ENCODE measurements around the gene C1QTNF7.

Gene C1QTNF7, protein sequence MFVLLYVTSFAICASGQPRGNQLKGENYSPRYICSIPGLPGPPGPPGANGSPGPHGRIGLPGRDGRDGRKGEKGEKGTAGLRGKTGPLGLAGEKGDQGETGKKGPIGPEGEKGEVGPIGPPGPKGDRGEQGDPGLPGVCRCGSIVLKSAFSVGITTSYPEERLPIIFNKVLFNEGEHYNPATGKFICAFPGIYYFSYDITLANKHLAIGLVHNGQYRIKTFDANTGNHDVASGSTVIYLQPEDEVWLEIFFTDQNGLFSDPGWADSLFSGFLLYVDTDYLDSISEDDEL
- 0 reads per million in 2 donors for total RNA-seq

DNA sequence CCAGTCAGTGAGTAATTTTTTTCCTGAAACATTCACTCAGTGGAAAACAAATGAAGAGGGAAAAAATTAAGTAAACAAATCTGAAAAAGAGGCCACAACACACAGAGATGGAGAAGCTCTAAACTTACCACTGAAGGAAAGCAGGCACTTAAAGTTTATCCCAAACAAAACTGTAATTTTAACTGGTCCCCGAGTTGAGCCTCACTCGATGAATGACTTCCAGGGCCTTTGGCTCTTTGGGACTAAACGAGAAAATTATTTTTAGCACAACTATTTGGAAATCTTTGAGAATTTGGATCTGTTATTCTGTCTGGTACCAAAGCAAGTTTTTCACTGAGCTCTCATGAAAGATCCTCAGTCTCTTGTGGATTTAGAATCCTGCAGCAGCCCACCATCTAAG, at the start of gene C1QTNF7:
Gene C1QTNF7, plus strand, starts transcription at position 333 of the 400 bp plus-strand sequence. CDS start 7,711 bp downstream, outside the sequence.
- no peak for DNase-seq

DNA sequence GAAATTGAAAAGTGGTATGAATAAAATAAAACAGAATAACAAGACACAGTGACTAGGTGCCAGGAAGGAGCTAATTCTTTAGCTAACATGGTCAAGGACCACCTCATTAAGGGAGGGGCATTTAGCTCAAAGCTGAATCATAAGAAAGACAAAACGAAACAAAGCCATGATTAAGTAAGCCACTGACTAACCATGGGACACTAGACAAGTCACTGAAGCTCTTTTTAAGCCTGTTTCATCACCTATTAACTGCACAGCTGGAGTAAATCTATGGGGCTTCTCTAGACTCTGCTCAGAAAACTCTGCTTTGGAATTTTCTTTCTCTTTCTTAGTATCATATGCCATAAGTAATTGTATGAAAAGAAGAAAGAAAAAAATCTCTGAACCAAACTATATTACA, 49.8 kb upstream of the C1QTNF7 start:
- DNase-seq = no peak

DNA sequence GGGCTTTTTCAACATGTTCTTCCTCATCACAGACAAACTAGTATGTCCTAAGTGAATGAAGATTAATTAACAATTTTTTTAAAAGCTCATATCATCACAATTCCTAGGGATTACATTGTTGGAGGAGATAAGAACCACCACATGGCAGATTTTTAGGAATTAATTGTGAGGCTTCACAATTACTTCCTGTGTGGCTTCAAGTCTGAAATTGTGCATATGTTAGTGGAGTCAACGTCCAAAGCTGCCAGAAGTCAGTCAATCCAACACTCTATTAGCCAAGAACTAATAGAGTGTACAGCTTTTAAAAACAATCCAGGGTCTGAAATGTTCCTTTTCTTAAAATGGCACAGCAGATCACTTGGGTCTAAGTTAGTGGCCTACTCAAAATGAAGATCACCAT, 49.3 kb upstream of the C1QTNF7 start:
- no peak for DNase-seq

DNA sequence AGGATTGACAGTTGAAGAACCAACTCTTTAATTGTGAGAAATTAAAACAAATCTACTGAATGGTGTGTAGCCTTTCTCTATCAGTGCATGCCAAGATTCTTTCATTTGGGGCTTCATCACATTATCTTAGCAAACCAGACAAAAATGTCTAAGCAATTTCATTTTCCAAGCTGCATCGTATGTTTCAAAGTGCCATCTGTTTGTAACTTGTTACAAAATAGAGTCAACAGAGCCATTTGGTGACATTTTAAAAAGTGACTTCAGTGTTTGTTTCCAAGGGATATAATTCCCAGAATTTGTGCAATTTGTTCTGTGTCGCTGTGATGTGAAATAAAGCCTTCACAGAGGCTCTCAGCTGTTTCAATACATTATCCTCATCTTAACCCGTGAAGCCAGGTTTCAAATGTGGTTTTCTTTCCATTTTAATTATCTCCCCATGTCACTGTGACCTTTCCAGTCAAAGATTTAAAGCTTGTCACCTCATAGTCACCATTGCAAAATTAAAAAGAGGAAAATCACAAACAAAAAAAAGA, 46.0 kb upstream of the C1QTNF7 start:
- no peak for DNase-seq

DNA sequence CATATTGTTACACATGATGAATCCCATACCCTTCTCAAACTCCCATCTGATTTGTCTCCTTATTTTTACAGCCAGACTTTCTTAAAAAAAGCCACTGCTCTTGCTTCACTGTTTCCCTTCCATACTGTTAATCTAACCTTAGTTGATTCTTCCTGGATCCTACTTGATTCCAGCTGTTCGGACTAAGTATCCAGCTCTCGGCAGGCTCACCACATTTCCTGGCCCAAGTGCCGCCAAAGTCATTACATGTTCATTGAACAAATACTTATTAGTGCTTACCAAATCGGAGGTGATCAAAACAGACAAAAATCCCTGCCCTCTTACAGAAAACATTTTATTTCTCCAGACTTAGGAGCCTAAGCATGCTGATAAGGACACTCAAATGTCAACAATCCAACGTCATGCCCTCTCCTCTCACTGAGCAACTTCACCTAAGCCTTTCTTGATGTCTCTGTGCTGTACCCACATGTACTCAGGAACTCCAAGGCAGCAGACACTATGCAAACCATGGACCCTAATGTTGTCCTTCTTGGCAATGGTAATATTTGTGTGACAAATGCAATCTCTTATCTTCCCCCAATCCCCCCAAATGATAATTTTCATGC, 45.1 kb upstream of the C1QTNF7 start:
- DNase-seq = no peak

DNA sequence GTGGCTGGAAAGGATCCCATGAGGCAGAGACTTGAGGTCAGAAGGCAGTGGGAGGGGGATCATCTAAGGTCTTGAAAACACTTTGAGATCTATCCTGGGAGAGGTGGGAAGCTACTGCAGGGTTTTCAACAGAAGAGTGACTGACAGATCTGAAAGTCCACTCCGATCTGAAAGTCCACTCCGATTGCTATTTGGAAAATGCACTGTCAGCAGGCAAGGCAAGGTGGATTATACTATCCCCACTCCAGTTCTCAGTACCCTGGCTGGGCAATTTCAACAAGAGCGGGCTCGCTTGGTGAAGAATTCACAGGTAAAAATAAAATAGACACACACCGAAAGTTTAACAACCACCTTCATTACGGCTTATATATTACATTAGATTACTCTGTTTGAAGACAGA, 42.3 kb upstream of the C1QTNF7 start:
- no peak for DNase-seq

DNA sequence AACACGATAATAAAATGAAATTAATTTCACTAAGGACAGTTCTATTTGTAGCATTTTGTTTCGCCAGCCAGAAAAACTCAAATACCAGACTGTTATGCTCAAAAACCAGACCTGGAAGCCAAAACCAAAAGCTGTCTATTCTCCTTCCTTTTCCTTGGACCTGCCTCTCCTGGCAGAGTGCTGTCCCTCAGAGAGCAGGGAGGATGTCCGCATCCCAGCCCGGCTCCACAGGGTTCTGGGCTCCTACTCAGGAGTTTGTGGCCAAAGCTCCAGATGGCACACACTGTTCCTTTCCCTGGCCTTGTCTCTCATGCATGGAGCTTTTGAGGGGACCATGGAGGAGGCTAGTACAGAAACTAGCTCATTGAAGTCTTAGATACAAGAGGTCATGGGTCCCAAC, 41.9 kb upstream of the C1QTNF7 start:
- DNase-seq = no peak

DNA sequence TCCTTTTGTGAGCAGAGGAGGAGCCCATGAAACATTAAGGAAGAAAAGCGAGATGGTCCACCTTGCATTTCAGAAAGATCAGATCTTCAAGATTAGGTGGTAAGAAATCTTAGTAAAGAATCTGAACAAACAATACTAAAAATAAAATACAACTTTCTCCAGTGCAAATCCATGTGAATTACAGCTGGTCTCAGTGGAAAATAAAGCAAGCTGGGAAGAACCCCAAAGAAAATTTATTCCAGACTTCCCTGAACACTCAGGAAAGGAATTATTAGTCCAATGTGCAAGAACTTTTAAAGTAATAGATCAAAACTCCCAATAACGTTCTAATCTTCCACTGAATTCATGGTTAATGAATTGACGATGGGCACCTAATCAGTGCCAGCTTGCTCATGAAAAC, 37.3 kb upstream of the C1QTNF7 start:
- DNase-seq = no peak

DNA sequence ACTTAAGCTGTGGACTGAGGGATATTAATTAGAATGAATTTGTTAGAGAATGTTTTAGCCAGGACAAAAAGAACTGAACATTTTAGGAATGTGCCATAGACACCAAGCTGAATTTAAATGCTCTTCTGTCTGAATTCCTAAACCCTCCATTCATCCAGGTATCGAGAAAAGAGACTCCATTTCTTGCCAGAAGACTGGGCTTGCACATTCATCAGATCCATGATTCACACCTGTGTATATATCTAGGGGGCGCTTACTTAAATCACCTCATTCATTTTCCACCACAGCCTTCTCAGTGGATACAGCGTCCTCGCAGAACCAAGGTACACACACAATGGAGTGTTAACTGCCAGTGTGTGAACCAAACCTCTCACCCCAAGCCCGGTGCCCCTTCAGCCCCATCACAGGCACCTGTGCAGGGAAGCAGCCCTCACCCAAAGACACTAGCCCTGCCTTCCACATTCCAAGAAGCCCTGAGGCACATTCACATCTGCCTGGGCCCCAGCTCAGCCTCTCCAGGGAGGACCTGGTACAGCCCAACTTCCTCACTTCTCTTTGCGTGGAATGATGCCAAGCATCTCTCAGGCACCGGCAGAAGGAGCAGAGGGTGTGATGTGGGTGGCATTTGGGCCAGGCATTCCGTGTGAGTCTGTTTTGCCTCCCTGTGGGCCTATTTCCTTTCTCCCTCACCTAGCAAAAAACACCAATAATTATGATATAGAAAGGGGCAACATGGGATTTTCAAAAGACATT, 35.6 kb upstream of the C1QTNF7 start:
- DNase-seq = no peak

DNA sequence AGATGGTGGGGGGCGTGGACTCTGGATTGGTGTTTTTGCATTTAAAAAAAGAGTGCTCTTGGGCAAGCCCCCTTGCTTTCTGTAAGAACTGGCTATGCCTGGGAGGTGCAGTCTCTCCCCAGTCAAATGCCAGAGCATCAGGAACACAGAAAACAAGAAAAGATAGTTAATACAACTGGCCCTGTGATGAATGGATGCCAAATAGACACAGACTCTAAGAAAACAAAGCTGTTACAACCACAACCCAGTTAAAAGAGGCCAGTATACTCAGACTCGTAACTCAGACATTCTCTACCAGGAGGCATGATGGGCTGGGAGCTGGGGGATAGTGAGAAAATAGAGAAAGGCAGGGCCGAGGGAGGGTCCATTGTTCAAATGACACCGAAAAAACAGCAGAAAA, 32.5 kb upstream of the C1QTNF7 start:
- DNase-seq = no peak

DNA sequence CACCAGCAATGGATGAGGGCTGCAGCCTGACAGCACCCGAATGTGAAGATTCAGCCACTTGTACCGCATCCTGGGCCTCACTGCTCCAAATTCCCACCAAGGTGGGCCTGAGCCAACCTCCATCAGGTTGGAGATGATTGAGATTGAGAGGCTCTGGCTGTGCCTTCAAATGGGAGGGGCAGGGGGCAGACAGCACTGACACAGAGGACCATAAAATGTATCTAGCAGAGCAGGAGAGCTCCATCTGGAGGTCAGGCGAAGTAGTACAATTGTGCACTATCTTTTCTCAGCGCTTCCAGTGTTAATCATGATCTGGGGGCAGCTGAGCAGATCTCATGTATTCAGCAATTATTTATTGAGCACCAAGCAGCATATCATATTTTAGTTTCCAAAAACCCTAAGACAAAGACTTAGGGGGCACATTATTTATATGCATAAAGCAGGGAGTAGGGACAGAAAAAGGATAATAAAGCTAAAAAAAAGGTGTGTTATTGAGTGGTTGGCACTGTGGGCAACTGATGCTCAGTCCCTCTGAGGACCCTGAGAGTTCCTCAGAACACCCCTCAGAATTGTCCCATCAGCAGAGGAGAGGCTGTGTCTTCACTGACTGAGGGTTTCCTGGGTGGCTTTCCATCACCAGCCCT, 31.6 kb upstream of the C1QTNF7 start:
- DNase-seq = peak; percentile 14

DNA sequence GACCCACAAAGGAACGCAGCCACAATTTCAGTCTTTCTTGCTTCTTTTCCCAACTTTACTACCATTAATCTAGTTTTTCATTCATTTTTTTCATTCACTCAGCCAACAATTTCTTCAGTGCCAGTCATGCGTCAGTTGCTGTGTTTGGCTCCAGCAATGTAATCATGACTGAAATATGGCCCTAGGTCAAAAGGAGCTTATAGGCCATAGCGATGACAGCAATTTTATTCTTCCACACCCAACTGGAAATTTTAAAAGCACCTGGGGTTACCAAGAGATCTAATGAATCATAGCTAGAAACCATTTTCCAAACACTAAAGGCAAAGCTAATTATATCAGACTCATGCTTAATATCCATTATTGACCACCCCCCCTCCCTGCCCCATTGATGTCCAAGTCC, 29.8 kb upstream of the C1QTNF7 start:
- no peak for DNase-seq

DNA sequence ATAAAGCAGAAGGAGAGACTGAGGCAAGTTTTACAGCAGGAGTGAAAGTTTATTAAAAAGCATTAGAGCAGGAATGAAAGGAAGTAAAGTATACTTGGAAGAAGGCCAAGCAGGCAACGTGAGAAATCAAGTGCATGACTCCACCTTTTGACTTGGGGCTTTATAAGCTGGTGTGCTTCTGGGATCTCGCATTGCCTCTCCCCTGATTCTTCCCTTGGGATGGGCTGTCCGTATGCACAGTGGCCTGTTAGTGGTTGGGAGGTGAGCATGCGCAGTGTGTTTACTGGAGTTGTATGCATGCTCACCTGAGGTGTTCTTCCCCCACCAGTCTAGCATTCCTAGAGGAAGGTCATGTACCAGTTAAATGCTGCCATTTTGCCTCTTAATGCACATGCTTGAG, 29.1 kb upstream of the C1QTNF7 start:
- no peak for DNase-seq

DNA sequence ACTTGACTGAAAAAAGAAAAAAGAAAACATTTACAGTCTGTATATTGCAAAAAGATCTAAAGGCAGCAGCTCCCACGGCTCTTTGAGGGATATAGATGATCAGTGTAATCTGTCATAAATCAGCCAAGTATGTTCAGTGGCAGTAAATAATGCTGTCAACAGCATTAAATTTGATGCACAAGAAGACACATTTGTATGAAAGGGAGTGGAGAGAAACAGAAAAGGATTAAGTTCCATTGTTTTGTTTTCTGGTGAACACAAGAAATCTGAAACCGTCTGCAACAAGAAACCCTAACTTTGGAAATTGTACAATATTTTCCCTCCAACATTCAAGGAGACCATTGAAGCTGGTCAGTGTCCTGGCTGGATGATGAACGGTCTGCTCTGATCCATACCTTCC, 27.6 kb upstream of the C1QTNF7 start:
- DNase-seq = no peak

DNA sequence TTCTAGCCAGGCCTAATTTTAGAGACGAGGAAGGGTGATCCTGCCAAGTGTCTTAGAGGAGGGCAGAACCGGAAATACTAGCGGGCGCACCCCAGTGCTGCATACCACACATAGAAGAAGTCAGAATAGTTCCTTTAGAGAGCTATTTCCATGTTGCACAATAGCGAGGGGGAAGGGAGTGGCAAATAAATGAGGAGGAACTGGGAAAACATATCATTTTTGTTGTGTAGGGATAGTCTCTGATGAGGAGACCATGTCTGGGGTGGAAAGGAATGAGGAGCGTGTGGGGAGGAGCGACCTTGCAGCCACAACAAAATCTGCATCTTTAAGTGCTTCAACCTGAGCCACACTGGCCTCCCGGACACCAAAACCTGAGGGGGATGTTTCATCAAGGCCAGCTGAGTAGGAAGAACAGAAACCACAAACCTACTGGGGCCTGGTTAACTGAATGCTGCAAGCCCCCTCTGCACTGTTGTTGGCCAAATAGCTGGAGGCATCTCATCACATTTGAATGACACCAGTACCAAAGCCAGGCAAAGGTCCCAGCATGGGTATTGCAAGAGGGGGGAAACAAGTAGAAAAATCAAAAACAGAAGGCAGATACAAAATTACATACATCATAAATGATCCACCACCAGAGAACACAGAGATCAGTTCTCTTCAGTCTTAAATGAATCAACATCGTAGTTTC, 26.7 kb upstream of the C1QTNF7 start:
- DNase-seq = no peak

DNA sequence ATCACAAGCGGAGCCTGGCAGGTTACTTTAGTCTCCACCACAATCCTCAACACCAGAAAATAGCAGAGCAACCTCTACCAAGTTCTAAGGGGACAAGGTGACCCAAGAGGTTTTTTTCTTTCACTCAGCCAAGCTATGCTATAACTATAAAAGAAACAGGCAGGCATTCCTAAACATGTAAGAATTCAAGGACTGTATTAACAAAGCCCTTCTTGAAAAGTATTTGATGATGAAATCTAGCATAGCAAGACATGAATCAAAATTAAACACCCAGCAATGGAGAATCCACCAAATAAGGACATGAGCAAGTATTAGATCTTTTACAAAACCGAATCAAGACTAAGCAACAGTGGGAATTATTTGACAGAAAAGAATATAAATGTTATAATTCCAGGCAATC, 25.7 kb upstream of the C1QTNF7 start:
- no peak for DNase-seq

DNA sequence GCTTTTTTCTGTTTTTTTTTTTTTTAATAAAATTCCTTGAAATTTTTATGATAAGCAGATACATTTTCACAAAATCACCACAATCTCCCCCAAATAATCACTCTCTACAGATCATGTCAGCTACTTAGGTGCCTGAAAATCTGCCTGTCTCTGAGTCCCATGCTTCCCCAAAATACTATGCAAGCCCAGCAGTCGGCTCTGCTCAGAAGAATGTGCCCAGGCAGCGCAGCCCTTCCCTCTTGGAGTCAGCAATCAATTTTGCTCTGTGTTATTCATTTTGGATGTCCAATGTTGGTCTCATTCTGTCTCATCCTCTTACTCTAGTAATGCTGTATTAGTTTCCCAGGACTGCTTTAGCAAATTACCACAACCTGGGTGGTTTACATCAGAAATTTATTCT, 24.9 kb upstream of the C1QTNF7 start:
- no peak for DNase-seq

DNA sequence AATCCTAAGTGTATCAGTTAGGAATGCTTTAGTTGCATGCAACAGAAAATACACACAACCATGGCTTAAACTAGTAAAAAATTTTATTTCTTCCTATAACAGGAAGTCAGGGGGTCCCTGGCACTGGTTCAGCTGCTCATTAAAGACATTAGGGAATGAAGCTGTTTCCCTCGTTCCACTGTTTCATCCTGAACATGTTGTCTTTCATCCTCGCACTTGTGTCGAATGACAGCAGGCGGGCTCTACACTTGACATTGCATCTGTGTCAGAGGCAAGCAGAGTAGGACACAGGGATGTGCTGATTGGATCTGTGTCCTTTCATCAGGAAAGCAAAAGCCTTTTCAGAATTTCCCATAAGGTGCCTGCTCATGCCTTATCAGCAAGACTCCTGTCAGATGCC, 22.8 kb upstream of the C1QTNF7 start:
- no peak for DNase-seq

DNA sequence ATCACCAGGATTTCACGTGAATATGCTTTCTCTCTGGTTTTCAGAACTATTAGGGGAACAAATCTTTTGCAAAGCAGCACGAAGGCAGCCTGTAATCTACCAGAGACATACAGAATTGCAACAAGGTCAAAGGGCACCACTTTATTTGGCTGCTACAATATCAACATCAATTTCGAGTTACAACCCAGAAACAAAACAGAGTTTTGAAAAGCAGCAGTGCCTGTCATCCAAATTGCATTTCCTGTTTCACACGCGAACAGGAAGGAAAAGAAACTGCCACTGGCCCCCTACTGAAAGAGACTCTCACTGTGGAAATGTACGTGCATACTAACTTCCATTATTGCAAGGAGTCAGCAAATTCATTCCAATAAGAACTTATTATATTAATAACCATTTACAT, 17.1 kb upstream of the C1QTNF7 start:
- DNase-seq = no peak

DNA sequence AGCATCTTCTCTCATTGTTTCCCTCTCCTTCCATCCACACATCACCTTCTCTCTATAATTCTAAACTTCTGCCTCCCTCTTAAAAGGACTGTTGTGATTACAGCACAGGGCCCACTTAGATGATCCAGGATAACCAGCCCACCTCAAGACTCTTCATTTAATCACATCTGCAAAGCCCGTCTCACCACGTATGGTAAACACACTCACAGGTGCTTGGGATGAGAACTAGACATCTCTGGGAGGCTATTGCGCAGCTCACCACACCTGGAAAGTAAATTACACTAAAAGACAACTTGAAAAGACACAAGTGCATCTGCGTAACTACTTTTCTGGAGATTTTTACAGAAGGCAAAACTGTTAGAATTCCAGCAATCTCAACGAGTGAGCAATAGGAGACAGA, 15.4 kb upstream of the C1QTNF7 start:
- DNase-seq = no peak

DNA sequence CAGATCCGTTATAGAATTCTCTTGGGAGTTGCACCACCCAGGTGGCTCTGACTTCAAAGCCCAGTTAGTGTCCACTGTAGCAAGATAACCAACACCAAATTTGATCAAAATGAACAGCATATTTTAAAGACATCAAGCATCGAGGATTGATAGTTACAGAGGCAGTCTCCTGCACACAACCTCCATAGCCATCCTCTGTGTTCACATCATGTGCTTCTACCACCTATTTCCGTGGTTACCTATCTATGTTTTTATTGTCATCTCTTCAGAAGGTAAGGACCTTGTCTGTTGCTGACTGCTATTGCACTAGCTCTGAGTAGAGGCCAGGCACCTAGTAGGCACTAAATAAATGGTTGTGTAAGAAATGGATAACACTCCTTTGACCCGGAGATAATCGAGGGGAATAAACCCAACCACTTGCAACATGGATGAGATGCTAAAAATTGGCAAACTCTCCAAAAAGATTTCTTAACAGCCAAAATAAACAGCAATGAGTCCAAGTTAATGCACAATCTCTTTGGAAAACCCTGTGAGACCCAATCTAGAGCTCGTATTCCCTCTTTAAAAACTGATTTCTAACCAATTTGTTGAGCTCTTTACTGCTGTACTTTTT, 14.7 kb upstream of the C1QTNF7 start:
- DNase-seq = no peak

DNA sequence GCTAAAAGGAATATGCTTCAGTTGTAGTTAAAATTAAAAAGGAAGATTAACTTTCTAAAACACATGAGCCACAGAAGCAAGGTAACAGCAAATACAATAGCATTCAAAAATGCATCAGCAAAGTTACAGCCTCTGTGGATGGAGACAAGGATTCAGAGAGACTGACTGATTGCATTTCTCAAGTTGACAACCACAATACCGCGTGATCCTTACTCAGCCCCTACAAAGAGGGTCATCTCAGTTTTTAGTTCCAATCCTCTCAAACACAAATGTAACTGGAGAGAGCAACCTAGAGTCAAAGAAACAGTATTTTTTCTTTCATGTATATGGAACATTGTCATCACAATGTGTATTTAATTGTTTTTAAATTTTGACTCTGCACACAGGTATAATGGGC, 14.2 kb upstream of the C1QTNF7 start:
- no peak for DNase-seq
